GM21825 (cell line): ENCODE measurements around the gene TMEM135.
A peak's percentile ranks its signal among the peaks of the same experiment; 100 is the strongest.

Experiments used
- ATAC-seq: cut with Tn5 transposase; IDR thresholded peaks from one replicate; pipeline ENCODE4 v1.9.1; 2021; ENCODE audit warnings: mild to moderate bottlenecking, moderate library complexity; ENCODE audit not compliant: unreplicated experiment

Gene TMEM135

DNA sequence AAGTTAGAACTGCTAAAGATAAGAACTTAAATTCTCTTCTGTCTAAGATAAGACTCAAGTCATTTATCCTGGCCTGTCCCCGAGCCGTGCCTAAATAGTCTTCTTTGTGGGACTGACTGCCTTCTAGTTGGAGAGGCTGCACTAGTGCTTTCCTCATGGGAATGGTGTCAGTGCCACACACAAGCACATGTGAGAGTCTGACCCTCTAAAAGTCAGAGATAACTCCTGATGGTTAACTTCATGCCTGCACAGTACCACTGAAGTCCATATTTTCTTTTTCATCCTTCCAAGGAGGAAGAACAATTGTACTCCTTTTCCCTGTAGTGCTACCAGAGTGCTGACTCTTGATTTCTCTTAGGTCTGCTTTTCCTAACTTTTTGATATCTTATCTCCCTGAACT, 309.7 kb downstream of the TMEM135 start:
- no peak for ATAC-seq

DNA sequence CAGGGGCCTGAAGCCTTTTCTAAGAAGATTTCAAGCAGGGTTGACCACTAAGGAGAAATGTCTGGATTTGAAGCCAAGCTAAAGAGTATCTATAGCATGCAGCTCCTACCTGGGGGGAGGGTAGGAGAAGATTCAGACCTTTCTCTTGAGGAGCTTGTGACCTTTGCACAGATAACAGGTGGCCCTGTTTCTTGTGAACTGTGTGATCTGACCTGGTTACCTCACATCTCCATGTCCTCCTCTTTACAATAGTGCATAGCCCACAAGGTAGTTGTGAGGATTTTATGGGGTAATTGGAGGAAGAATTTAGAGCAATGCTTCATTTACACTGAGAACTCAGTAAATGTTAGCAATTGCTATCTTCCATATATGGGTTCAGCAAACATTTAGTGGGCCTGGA, 310.1 kb downstream of the TMEM135 start:
- no peak for ATAC-seq

DNA sequence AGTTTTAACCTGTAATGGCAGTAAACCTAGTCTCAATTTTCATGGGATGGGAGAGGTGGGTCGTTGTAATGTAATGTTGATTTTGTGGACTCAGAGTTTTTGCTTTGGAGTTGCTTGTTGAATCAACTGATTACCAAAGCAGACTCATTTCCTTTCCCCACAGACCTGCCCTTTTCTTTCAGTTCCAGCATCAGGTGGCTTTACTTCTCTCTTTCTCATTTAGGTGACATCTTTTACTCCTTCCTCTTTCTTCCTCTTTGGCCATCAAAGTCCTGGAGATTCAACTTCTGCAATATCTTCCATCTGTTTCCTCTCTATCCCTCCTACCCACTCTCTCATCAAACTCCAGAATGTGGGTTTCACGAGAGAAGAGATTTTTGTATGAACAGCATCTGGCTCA, 313.9 kb downstream of the TMEM135 start:
- ATAC-seq = no peak

GRCh38 chr11:87352759-87353707, 315.3 kb downstream of the TMEM135 start:
- ATAC-seq = peak; percentile 95

GRCh38 chr11:87353771-87354345, 316.1 kb downstream of the TMEM135 start:
- ATAC-seq = no peak

DNA sequence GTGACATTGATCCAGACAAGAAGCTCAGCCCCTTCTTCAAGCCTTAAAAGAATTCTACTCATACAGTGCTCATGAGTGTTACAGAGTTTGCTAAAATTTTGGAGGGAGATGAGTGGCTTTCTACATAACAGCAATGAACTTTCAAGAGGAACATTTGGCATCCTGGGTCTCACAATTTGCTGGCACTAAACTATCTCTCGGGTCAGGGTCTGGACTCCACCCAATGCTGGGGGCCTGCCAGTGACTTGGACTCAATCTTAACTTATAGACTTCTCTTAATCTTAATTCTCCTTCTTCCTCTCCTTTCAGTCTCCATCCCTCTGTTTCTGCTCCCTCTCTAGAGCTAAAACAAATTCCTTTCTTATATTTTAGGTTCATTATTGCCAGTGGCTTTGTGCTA, 317.9 kb downstream of the TMEM135 start:
- ATAC-seq = no peak

DNA sequence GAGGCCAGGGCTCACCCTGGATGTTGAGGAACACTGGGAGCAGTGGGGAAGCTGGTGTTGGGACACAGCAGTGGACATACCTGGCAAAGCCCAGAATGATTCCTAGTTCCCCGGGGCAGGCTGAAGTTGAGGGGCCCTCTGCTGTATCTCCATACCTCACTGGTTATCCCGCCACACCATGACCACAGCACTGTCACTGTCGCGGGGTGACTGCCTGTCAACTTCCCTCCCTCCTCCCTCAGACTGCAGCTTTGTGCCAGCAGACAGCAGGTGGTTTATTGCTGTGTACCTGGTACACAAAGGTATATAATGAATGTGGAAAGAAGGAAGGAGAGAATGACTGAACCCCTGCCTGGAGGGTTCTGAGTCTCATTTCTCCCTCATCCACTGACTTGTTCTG, 318.7 kb downstream of the TMEM135 start:
- ATAC-seq = no peak

GRCh38 chr11:87358461-87358860, 320.7 kb downstream of the TMEM135 start:
- no peak for ATAC-seq

DNA sequence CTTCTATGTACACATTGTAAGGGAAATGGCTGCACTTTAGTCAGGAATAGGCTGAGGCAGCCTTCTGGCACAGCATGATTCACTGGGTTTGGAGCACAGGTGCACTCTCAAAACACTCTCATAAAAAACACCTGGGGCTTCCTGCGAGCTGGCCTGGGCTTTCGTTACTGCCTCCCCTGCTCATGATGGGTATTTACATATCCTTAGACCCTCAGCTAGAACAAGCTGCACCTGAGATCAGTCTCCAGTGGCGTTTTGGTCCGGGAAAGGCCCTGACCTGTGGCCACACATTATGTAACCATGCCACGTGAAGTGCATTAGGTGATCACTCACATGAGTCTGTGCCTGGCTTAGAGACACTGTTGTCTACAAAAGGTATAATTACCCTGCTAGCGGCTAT, 321.7 kb downstream of the TMEM135 start:
- ATAC-seq = no peak

DNA sequence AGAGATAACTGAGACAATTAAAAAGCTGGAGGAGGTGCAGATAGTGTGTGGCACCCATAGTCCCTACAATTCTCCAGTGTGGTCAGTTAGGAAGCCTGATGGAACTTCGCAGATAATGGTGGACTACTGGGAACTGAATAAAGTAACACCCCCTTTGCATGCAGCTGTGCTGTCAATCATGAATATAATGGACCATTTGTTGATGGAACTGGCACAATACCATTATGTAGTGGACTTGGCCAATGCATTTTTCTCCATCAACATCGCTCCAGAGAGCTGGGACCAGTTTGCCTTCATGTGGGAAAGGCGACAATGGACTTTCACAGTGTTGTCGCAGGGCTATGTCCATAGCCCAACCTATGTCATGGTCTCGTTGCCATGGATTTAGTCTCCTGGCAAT, 324.2 kb downstream of the TMEM135 start:
- no peak for ATAC-seq

DNA sequence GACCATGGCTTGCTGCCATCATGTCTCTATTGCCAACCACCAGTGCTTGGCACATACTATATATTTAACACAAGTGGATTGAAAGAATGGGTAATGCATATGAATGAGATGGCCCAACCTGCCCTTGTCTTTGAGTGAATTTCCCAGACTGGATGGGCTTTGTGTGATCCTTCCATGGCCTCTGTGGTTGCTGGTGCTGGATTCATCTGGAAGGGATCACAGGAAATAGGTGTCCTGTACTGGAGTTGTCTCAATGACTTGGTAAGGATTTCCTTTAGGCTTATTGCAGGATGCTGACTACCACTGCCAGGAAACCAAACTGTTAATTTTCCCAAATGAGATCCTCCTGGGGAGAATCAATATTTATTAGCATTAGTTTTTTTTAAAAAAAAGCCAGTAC, 328.6 kb downstream of the TMEM135 start:
- no peak for ATAC-seq

GRCh38 chr11:87366763-87367405, 329.1 kb downstream of the TMEM135 start:
- no peak for ATAC-seq

DNA sequence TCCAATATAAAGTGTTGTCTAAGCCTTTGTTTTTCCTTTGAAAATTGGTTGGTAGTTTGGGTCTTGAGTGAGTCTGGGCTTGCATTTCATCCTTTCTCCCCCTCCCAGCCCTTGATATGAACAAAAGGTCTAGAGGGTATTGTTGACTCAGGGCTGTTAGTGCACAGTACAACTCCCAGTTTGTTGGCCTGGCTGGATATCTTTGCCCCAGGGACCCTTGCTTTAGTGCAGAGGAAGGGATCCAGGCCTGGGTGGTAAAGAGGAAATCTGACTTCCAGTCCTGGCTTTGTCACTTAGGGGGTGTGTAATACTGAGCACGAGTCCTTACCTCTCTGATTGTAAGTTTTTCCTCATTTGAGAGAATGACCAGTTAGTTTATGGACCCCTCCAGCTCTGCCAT, 330.4 kb downstream of the TMEM135 start:
- ATAC-seq = no peak

GRCh38 chr11:87368858-87369480, 331.2 kb downstream of the TMEM135 start:
- ATAC-seq = no peak

GRCh38 chr11:87369888-87370287, 332.2 kb downstream of the TMEM135 start:
- ATAC-seq = no peak

DNA sequence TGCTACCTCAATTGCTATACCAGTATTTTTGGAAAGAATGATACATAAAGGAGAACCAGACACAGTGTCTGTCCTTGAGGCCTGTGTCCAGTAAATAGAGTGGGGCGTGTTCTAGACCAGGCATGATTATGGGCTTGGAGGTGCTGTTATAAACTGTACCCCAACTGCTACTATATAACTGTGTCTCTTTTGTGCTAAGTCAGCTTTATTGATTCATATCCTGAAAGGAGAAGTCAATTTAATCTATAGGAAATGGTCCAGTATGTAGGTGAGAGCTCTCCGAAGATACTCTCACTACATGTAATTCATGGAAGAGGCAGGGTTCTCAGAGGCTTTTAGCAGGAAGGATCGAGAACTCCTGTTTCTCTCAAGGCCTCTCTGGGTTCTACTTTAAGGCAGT, 334.3 kb downstream of the TMEM135 start:
- ATAC-seq = no peak
